Measurements from ENCODE around the gene ABTB1.

The ABTB1 gene

GRCh38 chr3:127729556-127730056 is 56.9 kb downstream of the ABTB1 start:
- CTCF ChIA-PET = no interaction called here
- no peaks in the 10 kb centered on the region for H3K4me1 ChIP-seq (ENCODE audit: control insufficient read depth, insufficient read depth, low read length)
- TF ChIP-seq, protein P1, sequence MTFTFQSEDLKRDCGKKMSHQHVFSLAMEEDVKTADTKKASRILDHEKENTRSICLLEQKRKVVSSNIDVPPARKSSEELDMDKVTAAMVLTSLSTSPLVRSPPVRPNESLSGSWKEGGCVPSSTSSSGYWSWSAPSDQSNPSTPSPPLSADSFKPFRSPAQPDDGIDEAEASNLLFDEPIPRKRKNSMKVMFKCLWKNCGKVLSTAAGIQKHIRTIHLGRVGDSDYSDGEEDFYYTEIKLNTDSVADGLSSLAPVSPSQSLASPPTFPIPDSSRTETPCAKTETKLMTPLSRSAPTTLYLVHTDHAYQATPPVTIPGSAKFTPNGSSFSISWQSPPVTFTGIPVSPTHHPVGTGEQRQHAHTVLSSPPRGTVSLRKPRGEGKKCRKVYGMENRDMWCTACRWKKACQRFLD (tag by site-specific recombination; IDR thresholded peaks at IDR 0.05) = no peak
- TF ChIP-seq ZBTB44 (tag by site-specific recombination; IDR thresholded peaks at IDR 0.05) (no peak), ZNF560 (tag by site-specific recombination; IDR thresholded peaks at IDR 0.05; ENCODE audit: borderline replicate concordance) (no peak), HOXD13 (CRISPR knock-in tag; IDR thresholded peaks at IDR 0.05; ENCODE audit: borderline replicate concordance) (no peak), ZNF521 (tag by site-specific recombination; IDR thresholded peaks at IDR 0.05) (no peak), GLIS1 (tag by site-specific recombination; IDR thresholded peaks at IDR 0.05) (no peak), YY2 (tag by site-specific recombination; IDR thresholded peaks at IDR 0.05) (no peak), ZSCAN5A (tag by site-specific recombination; IDR thresholded peaks at IDR 0.05) (no peak)
- TF ChIP-seq, protein P2, sequence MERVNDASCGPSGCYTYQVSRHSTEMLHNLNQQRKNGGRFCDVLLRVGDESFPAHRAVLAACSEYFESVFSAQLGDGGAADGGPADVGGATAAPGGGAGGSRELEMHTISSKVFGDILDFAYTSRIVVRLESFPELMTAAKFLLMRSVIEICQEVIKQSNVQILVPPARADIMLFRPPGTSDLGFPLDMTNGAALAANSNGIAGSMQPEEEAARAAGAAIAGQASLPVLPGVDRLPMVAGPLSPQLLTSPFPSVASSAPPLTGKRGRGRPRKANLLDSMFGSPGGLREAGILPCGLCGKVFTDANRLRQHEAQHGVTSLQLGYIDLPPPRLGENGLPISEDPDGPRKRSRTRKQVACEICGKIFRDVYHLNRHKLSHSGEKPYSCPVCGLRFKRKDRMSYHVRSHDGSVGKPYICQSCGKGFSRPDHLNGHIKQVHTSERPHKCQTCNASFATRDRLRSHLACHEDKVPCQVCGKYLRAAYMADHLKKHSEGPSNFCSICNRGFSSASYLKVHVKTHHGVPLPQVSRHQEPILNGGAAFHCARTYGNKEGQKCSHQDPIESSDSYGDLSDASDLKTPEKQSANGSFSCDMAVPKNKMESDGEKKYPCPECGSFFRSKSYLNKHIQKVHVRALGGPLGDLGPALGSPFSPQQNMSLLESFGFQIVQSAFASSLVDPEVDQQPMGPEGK (tag by site-specific recombination; IDR thresholded peaks at IDR 0.05) = no peak
- no peaks in the 10 kb centered on the region for H3K9me3 ChIP-seq (ENCODE audit: control insufficient read depth, insufficient read depth, low read depth, low read length)
- H3K27ac ChIP-seq (ENCODE audit: extremely low read depth, low read depth, low read length) = no peak overlapping the region
- H3K36me3 ChIP-seq (ENCODE audit: control insufficient read depth in 2 of 2, insufficient read depth in 1 of 2, low read length in 2 of 2) = no peaks in the 10 kb centered on the region
- H3K4me3 ChIP-seq (ENCODE audit: low read depth, low read length) = no peak overlapping the region
- POLR2A ChIA-PET = no interaction called here

- TF ChIP-seq ZNF571 (tag by site-specific recombination; IDR thresholded peaks at IDR 0.05) (no peak), ZNF366 (tag by site-specific recombination; conservative IDR thresholded peaks at IDR 0.05) (no peak), ZNF175 (tag by site-specific recombination; IDR thresholded peaks at IDR 0.05) (no peak), BCL11A (tag by site-specific recombination; IDR thresholded peaks at IDR 0.05; ENCODE audit: low read depth) (no peak), ZNF555 (tag by site-specific recombination; conservative IDR thresholded peaks at IDR 0.05) (no peak), ZNF184 (tag by site-specific recombination; IDR thresholded peaks at IDR 0.05) (no peak), ZNF585B (tag by site-specific recombination; IDR thresholded peaks at IDR 0.05) (no peak), ZBTB48 (tag by site-specific recombination; IDR thresholded peaks at IDR 0.05) (no peak)
- TF ChIP-seq, protein P3, sequence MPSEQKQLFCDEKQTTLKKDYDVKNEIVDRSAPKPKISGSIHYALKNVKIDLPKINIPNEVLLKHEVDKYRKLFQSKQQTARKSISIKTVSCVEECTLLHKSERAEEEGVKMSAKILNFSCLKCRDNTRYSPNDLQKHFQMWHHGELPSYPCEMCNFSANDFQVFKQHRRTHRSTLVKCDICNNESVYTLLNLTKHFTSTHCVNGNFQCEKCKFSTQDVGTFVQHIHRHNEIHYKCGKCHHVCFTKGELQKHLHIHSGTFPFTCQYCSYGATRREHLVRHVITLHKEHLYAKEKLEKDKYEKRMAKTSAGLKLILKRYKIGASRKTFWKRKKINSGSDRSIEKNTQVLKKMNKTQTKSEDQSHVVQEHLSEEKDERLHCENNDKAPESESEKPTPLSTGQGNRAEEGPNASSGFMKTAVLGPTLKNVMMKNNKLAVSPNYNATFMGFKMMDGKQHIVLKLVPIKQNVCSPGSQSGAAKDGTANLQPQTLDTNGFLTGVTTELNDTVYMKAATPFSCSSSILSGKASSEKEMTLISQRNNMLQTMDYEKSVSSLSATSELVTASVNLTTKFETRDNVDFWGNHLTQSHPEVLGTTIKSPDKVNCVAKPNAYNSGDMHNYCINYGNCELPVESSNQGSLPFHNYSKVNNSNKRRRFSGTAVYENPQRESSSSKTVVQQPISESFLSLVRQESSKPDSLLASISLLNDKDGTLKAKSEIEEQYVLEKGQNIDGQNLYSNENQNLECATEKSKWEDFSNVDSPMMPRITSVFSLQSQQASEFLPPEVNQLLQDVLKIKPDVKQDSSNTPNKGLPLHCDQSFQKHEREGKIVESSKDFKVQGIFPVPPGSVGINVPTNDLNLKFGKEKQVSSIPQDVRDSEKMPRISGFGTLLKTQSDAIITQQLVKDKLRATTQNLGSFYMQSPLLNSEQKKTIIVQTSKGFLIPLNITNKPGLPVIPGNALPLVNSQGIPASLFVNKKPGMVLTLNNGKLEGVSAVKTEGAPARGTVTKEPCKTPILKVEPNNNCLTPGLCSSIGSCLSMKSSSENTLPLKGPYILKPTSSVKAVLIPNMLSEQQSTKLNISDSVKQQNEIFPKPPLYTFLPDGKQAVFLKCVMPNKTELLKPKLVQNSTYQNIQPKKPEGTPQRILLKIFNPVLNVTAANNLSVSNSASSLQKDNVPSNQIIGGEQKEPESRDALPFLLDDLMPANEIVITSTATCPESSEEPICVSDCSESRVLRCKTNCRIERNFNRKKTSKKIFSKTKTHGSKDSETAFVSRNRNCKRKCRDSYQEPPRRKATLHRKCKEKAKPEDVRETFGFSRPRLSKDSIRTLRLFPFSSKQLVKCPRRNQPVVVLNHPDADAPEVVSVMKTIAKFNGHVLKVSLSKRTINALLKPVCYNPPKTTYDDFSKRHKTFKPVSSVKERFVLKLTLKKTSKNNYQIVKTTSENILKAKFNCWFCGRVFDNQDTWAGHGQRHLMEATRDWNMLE (tag by site-specific recombination; conservative IDR thresholded peaks at IDR 0.05; ENCODE audit: low read depth) = no peak
- TF ChIP-seq, protein P4, sequence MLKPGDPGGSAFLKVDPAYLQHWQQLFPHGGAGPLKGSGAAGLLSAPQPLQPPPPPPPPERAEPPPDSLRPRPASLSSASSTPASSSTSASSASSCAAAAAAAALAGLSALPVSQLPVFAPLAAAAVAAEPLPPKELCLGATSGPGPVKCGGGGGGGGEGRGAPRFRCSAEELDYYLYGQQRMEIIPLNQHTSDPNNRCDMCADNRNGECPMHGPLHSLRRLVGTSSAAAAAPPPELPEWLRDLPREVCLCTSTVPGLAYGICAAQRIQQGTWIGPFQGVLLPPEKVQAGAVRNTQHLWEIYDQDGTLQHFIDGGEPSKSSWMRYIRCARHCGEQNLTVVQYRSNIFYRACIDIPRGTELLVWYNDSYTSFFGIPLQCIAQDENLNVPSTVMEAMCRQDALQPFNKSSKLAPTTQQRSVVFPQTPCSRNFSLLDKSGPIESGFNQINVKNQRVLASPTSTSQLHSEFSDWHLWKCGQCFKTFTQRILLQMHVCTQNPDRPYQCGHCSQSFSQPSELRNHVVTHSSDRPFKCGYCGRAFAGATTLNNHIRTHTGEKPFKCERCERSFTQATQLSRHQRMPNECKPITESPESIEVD (tag by site-specific recombination; IDR thresholded peaks at IDR 0.05) = no peak
- H3K4me3 ChIP-seq (ENCODE audit: low read depth, low read length) = no peak overlapping the region
- no peaks in the 10 kb centered on the region for H3K9me3 ChIP-seq (ENCODE audit: control insufficient read depth, insufficient read depth, low read depth, low read length)
- no peaks in the 10 kb centered on the region; the same call in 1 of the 2 replicates for H3K4me1 ChIP-seq (ENCODE audit: control insufficient read depth, insufficient read depth, low read length)
- ChIA-PET POLR2A (no interaction called here), CTCF (no interaction called here)
- no peaks in the 10 kb centered on the region for H3K36me3 ChIP-seq (ENCODE audit: control insufficient read depth in 2 of 2, insufficient read depth in 1 of 2, low read length in 2 of 2)
- no peak overlapping the region for H3K27ac ChIP-seq (ENCODE audit: extremely low read depth, low read depth, low read length)
Measured at GRCh38 chr3:127730171-127730570, 57.4 kb downstream of the ABTB1 start.

Measured in HEK293 (cell line).